ENCODE measurements around the gene LIN28B. TPM values are rescaled to one million over a fixed set of nuclear protein-coding genes. Genes with fewer than 3 reads are reported as not detected.

LIN28B gene
- polyA plus RNA-seq, 1 donor from 2014 or later, result 19.1 TPM

GRCh38 chr6:105014448-105014847 is 57.5 kb downstream of the LIN28B start:
- TF ChIP-seq EP300 (conservative IDR thresholded peaks at IDR 0.05; ENCODE audit: poor library complexity, severe bottlenecking), result no peak
- TF ChIP-seq CTCF (IDR thresholded peaks at IDR 0.05; ENCODE audit: poor library complexity, severe bottlenecking), result no peak
- no peak for TF ChIP-seq EZH2 (IDR thresholded peaks at IDR 0.05; ENCODE audit: borderline replicate concordance, insufficient read depth, low read length, poor library complexity, severe bottlenecking)
- no peak for TF ChIP-seq MXI1 (conservative IDR thresholded peaks at IDR 0.05; ENCODE audit: poor library complexity, severe bottlenecking)
- no peak for TF ChIP-seq RAD21 (conservative IDR thresholded peaks at IDR 0.05)
- no peak for TF ChIP-seq POLR2AphosphoS5 (IDR thresholded peaks at IDR 0.05)
- TF ChIP-seq SMC3 (conservative IDR thresholded peaks at IDR 0.05; ENCODE audit: poor library complexity), result no peak
- no peak for TF ChIP-seq REST (IDR thresholded peaks at IDR 0.05; ENCODE audit: borderline replicate concordance)
- TF ChIP-seq TAF1 (IDR thresholded peaks at IDR 0.05; ENCODE audit: low read depth), result no peak
- H3K27ac ChIP-seq (ENCODE audit: low read length), result no peak overlapping the region
- H3K27me3 ChIP-seq (ENCODE audit: insufficient read depth, low read depth, low read length), result no peaks in the 10 kb centered on the region
- no peak overlapping the region for H2AFZ ChIP-seq (ENCODE audit: low read depth, low read length)
- H4K20me1 ChIP-seq (ENCODE audit: insufficient read depth), result no peaks in the 10 kb centered on the region
- H3K9ac ChIP-seq (ENCODE audit: low read length), result no peak overlapping the region
- H3K36me3 ChIP-seq (ENCODE audit: insufficient read depth, low read length), result no peaks in the 10 kb centered on the region
- no peaks in the 10 kb centered on the region for H3F3A ChIP-seq (ENCODE audit: insufficient read depth, low read length, poor library complexity, severe bottlenecking)
- peaks cover 54% of the 10 kb centered on the region for H3K79me2 ChIP-seq (replicated peaks; ENCODE audit: insufficient read depth, low read length)
- H3K4me2 ChIP-seq (ENCODE audit: low read length), result no peak overlapping the region
- H3K9me3 ChIP-seq (ENCODE audit: low read length), result no peaks in the 10 kb centered on the region
- H3K9me2 ChIP-seq (ENCODE audit: insufficient read depth, low read length), result no peaks in the 10 kb centered on the region
- H3K4me3 ChIP-seq (ENCODE audit: low read length), result no peak overlapping the region

GRCh38 chr6:105014954-105015353 is 58.0 kb downstream of the LIN28B start:
- H2AFZ ChIP-seq (ENCODE audit: low read depth, low read length), result no peak overlapping the region
- no peak overlapping the region for H3K4me2 ChIP-seq (ENCODE audit: low read length)
- no peak overlapping the region for H3K9ac ChIP-seq (ENCODE audit: low read length)
- no peak overlapping the region for H3K4me3 ChIP-seq (ENCODE audit: low read length)
- no peaks in the 10 kb centered on the region for H3K36me3 ChIP-seq (ENCODE audit: insufficient read depth, low read length)
- H3K79me2 ChIP-seq (replicated peaks; ENCODE audit: insufficient read depth, low read length), result peaks cover 59% of the 10 kb centered on the region
- no peaks in the 10 kb centered on the region for H3F3A ChIP-seq (ENCODE audit: insufficient read depth, low read length, poor library complexity, severe bottlenecking)
- H3K9me3 ChIP-seq (ENCODE audit: low read length), result no peaks in the 10 kb centered on the region
- H3K27me3 ChIP-seq (ENCODE audit: insufficient read depth, low read depth, low read length), result no peaks in the 10 kb centered on the region
- TF ChIP-seq CTCF (IDR thresholded peaks at IDR 0.05; ENCODE audit: poor library complexity, severe bottlenecking), result no peak
- no peak for TF ChIP-seq POLR2AphosphoS5 (IDR thresholded peaks at IDR 0.05)
- no peak for TF ChIP-seq SMC3 (conservative IDR thresholded peaks at IDR 0.05; ENCODE audit: poor library complexity)
- TF ChIP-seq REST (IDR thresholded peaks at IDR 0.05; ENCODE audit: borderline replicate concordance), result no peak
- TF ChIP-seq EZH2 (IDR thresholded peaks at IDR 0.05; ENCODE audit: borderline replicate concordance, insufficient read depth, low read length, poor library complexity, severe bottlenecking), result no peak
- TF ChIP-seq MXI1 (conservative IDR thresholded peaks at IDR 0.05; ENCODE audit: poor library complexity, severe bottlenecking), result no peak
- no peak for TF ChIP-seq EP300 (conservative IDR thresholded peaks at IDR 0.05; ENCODE audit: poor library complexity, severe bottlenecking)
- no peak for TF ChIP-seq RAD21 (conservative IDR thresholded peaks at IDR 0.05)
- TF ChIP-seq TAF1 (IDR thresholded peaks at IDR 0.05; ENCODE audit: low read depth), result no peak
- no peaks in the 10 kb centered on the region for H4K20me1 ChIP-seq (ENCODE audit: insufficient read depth)
- H3K9me2 ChIP-seq (ENCODE audit: insufficient read depth, low read length), result no peaks in the 10 kb centered on the region
- H3K27ac ChIP-seq (ENCODE audit: low read length), result no peak overlapping the region

Data from neural cell (in vitro differentiated cells).